ENCODE measurements around the gene ALPL.

DNA sequence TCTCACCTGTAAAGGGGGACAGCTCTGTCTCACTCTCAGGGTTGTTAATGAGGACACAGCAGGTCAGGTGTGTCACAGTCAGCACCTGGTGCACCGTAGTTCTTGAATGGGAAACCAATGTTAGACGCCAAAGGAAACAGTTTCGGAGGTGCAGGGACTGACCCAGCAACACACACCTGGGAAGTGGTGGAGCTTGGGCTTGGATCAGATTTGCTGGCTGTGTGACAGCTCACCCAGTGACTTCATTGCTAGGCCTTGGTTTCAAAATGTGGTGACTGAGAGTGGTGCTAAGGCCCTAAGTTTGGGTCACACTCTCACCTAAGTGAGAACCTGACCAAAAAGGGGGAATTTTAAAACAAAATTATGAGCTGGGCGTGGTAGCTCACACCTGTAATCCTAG, 34.9 kb downstream of the ALPL start:
- TF ChIP-seq, protein P1, sequence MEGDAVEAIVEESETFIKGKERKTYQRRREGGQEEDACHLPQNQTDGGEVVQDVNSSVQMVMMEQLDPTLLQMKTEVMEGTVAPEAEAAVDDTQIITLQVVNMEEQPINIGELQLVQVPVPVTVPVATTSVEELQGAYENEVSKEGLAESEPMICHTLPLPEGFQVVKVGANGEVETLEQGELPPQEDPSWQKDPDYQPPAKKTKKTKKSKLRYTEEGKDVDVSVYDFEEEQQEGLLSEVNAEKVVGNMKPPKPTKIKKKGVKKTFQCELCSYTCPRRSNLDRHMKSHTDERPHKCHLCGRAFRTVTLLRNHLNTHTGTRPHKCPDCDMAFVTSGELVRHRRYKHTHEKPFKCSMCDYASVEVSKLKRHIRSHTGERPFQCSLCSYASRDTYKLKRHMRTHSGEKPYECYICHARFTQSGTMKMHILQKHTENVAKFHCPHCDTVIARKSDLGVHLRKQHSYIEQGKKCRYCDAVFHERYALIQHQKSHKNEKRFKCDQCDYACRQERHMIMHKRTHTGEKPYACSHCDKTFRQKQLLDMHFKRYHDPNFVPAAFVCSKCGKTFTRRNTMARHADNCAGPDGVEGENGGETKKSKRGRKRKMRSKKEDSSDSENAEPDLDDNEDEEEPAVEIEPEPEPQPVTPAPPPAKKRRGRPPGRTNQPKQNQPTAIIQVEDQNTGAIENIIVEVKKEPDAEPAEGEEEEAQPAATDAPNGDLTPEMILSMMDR (conservative IDR thresholded peaks at IDR 0.05; ENCODE audit: low read depth, low read length): no peak
- no peak for TF ChIP-seq EZH2 (IDR thresholded peaks at IDR 0.05; ENCODE audit: low read length, unreplicated experiment)

All from PC-3 (cell line).